WTC11 (cell line): ENCODE measurements around the gene FABP3. TPM values are rescaled to one million over a fixed set of nuclear protein-coding genes. Genes with fewer than 3 reads are reported as not detected.

Experiments
- ATAC-seq: fragments of 200-7000 bp; cut with Tn5 transposase; 2 replicates; pipeline ENCODE4 v1.10.0; 2021; ENCODE audit warnings: mild to moderate bottlenecking, moderate library complexity
- CTCF ChIA-PET: fragments of 300-600 bp; sonication (Branson Sonifier 250); formaldehyde crosslinking; loops from one replicate; lab custom pipeline; 2021; ENCODE audit warnings: antibody characterized with exemption; lab: Charles Lee
- POLR2A ChIA-PET: fragments of 350-600 bp; sonication (Branson Sonifier 250); formaldehyde crosslinking; loops from one replicate; lab custom pipeline; 2021; ENCODE audit warnings: antibody characterized with exemption; lab: Charles Lee
- DNase-seq: peaks from one replicate; pipeline ENCODE4 v3.0.0; 2021; ENCODE audit warnings: low spot score
- H3K27ac Mint-ChIP-seq: 2 replicates; pipeline ENCODE4 v1.8.0; 2021; ENCODE audit warnings: mixed read lengths
- H3K27me3 Mint-ChIP-seq: 2 replicates; pipeline ENCODE4 v1.8.0; 2021; ENCODE audit warnings: low read depth, mild to moderate bottlenecking, moderate library complexity, mixed read lengths
- H3K36me3 Mint-ChIP-seq: 2 replicates; pipeline ENCODE4 v1.8.0; 2021; ENCODE audit warnings: mixed read lengths
- H3K4me1 Mint-ChIP-seq: 2 replicates; pipeline ENCODE4 v1.8.0; 2022; ENCODE audit warnings: mixed read lengths
- H3K4me3 Mint-ChIP-seq: 2 replicates; pipeline ENCODE4 v1.8.0; 2021; ENCODE audit warnings: mild to moderate bottlenecking, moderate library complexity, mixed read lengths
- H3K9me3 Mint-ChIP-seq: 2 replicates; pipeline ENCODE4 v1.8.0; 2021; ENCODE audit warnings: mixed read lengths
- FOXJ3 ChIP-seq: sonication (generic); formaldehyde crosslinking; IDR thresholded peaks from 2 replicates; pipeline ENCODE4 v1.9.0; 2021; ENCODE audit warnings: missing genetic modification reagents, mild to moderate bottlenecking, borderline replicate concordance
- FOXP1 ChIP-seq: sonication (generic); formaldehyde crosslinking; IDR thresholded peaks from 2 replicates; pipeline ENCODE4 v1.8.0; 2022; ENCODE audit warnings: missing genetic modification reagents, mild to moderate bottlenecking, moderate library complexity, borderline replicate concordance
- GABPB1 ChIP-seq: sonication (generic); formaldehyde crosslinking; IDR thresholded peaks from 2 replicates; pipeline ENCODE4 v1.8.1; 2023; ENCODE audit warnings: mild to moderate bottlenecking, missing genetic modification reagents
- JUN ChIP-seq: sonication (generic); formaldehyde crosslinking; IDR thresholded peaks from 2 replicates; pipeline ENCODE4 v1.8.0; 2023; ENCODE audit warnings: mild to moderate bottlenecking, missing genetic modification reagents
- PRRX2 ChIP-seq: fragments of 250-450 bp; sonication (Bioruptor Pico); IDR thresholded peaks from 2 replicates; pipeline ENCODE4 v1.8.0; 2021; ENCODE audit warnings: mild to moderate bottlenecking
- ZNF121 ChIP-seq: sonication (generic); formaldehyde crosslinking; IDR thresholded peaks from 2 replicates; pipeline ENCODE4 v1.8.0; 2023; ENCODE audit warnings: missing genetic modification reagents
- total RNA-seq: library from RNA; stranded (reverse); gene quantifications from 3 replicates; pipeline ENCODE4 v1.2.3, GENCODE V29; 2021
- TF ChIP-seq, protein P1 (sequence below): fragments of 250-450 bp; sonication (Bioruptor Pico); conservative IDR thresholded peaks from 2 replicates; pipeline ENCODE4 v1.9.0; 2021; ENCODE audit warnings: mild to moderate bottlenecking
- TF ChIP-seq, protein P2 (sequence below): sonication (generic); formaldehyde crosslinking; IDR thresholded peaks from 2 replicates; pipeline ENCODE4 v1.8.0; 2022; ENCODE audit warnings: mild to moderate bottlenecking, missing genetic modification reagents
- TF ChIP-seq, protein P3 (sequence below): sonication (generic); formaldehyde crosslinking; IDR thresholded peaks from 2 replicates; pipeline ENCODE4 v1.8.1; 2022; ENCODE audit warnings: mild to moderate bottlenecking, missing genetic modification reagents, moderate library complexity, borderline replicate concordance
- TF ChIP-seq, protein P4 (sequence below): sonication (generic); formaldehyde crosslinking; IDR thresholded peaks from 2 replicates; pipeline ENCODE4 v1.8.0; 2022; ENCODE audit warnings: mild to moderate bottlenecking, missing genetic modification reagents
- TF ChIP-seq, protein P5 (sequence below): sonication (generic); formaldehyde crosslinking; IDR thresholded peaks from 2 replicates; pipeline ENCODE4 v1.8.1; 2023; ENCODE audit warnings: mild to moderate bottlenecking, missing genetic modification reagents, moderate library complexity
- TF ChIP-seq, protein P6 (sequence below): fragments of 200-600 bp; IDR thresholded peaks from 2 replicates; pipeline ENCODE4 v1.8.0; 2022; ENCODE audit warnings: antibody characterized with exemption

The FABP3 gene
- total RNA-seq, 1 experiment from 2014 or later: 25.0 TPM

DNA sequence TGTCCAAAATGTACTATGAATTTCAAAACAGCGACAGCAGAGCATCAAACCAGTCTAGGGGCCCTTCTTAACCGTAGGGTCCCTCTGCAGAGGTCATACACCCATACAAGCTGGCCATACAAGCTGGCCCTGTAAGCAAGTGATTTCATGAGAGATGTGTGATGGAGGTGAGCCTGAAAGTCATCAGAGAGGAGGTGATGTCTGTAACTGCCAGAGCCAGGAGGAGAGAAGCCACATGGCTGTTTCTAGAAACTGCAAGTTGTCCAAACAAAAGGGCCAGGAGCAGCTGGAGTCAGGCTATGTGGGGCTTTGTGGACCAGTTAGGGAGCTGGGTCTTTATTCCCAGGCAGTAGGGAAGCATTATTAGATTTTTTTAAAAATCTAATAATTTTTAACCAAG lies 25.4 kb upstream of the FABP3 start (continued):
- TF ChIP-seq, protein P1, sequence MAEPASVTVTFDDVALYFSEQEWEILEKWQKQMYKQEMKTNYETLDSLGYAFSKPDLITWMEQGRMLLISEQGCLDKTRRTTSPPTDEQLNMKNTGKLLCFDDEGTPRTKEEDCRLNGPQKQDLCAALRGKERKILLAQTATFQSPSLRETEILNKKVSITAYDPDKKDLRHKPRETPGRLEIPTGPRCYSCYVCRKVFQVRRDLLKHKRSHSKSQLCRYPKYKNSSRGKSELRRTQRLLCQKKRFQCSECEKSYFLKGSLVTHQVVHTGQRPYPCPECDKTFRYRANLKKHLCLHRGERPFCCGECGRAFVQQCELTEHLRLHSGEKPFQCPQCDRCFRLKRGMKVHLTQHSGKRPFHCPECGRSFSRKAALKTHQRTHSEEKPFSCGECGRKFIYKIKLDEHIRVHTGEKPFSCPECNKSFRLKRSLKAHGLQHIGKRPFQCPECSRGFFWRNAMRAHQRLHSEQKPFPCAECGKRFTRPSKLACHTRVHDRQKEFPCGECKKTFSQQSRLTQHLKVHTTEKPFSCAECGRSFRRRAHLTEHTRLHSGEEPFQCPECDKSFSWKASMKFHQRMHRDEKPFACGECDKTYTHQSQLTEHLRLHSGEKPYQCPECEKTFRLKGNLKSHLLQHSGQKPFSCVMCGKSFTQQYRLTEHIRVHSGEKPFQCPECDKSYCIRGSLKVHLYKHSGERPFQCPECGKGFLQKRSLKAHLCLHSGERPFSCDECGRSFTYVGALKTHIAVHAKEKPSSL: no peak

DNA sequence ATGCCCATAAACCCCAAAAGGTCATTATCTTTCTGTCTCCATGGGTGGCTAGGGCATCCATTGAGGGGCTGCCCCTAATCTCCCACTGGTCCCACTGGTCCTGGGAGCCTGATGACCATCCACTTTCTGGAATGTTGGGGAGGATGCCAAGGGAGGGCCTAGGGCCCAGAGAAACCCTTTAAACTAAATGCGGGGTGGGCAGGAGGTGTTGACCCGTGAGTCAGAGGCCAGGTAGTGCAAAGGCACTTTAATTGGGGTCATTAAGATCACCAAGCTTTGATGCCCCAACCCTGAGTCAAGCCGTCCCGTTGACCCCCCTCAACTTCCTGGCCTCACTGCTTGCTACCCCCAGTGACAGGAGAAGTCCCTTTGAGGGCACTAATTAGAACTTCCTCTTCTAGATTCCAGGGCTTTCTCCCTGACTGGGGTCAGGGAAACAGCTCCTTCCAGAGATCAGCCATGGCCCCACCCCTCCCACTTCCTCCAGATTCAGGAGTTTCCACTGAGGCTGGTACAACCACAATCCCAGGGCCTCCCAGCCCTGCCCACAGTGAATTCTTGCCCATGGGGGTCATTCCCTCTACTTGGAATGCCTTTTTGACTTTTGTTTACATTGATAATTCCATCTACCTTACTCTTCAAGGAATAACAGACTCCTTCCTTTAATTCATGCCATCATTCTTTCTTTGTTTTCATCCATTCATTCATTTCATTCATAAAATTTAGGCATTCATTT lies 24.7 kb upstream of the FABP3 start:
- ATAC-seq (no peak), DNase-seq (no peak)
- Mint-ChIP-seq H3K27me3 (peaks cover 9% of the 10 kb centered on the region), H3K9me3 (no peaks in the 10 kb centered on the region), H3K4me1 (peaks cover 13% of the 10 kb centered on the region), H3K36me3 (no peaks in the 10 kb centered on the region), H3K4me3 (no peak overlapping the region), H3K27ac (no peak overlapping the region)
- ChIA-PET POLR2A (no interaction called here), CTCF (interaction anchor here (1.2 to 6.3 kb wide), 9 partner anchors 11 to 214 kb away, joined by 4 to 225 read pairs (median 8); partner anchors contain the start of genes FABP3 and SERINC2)
- no peak for TF ChIP-seq ZNF121 (CRISPR knock-in tag)
- no peak for TF ChIP-seq PRRX2 (CRISPR knock-in tag)
- TF ChIP-seq GABPB1 (CRISPR knock-in tag): no peak
- TF ChIP-seq, protein P2, sequence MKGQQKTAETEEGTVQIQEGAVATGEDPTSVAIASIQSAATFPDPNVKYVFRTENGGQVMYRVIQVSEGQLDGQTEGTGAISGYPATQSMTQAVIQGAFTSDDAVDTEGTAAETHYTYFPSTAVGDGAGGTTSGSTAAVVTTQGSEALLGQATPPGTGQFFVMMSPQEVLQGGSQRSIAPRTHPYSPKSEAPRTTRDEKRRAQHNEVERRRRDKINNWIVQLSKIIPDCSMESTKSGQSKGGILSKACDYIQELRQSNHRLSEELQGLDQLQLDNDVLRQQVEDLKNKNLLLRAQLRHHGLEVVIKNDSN (CRISPR knock-in tag): no peak
- no peak for TF ChIP-seq FOXJ3

DNA sequence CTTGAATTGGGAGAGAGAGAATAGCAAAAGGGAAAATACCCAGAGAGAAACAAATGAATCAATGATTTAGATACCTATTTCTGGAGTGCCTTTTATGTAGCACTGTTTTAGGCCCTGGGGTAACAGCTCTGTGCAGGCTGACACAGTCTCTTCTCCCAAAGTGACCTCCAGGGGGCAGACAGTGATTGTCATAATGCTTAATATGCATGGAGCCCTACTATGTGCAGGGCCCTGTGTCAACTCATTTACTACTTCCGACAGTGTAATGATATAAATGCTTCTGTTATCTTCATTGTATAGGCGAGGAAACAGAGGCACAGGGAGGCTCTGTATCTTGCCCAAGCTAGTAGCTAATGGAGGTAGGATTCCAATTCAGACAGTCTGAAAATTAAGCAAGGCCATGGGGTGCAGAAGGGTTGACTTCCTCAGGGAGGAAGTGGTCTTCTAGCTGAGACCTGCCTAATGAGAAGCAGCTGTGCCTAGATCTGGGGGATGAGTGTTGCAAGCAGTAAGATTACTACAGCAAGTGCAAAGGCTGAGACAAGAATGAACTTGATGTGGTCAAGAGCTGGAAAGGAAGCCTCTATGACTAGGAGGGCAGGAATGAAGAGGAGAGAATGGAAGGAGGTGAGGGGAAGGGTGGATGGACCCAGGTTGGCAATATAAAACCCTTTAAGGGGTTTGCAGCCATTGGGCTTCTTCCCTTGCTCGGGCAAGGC lies 23.9 kb upstream of the FABP3 start:
- POLR2A ChIA-PET: no interaction called here
- Mint-ChIP-seq H3K4me3 (no peak overlapping the region), H3K4me1 (peaks cover 13% of the 10 kb centered on the region), H3K9me3 (no peaks in the 10 kb centered on the region), H3K36me3 (no peaks in the 10 kb centered on the region), H3K27me3 (peaks cover 9% of the 10 kb centered on the region), H3K27ac (no peak overlapping the region)
- peak; percentile 14; the same call in 1 of the 2 replicates for ATAC-seq
- DNase-seq: peak; percentile 58
- CTCF ChIA-PET: interaction anchor here (0.6 to 6.3 kb wide), 13 partner anchors 10 to 215 kb away, joined by 3 to 225 read pairs (median 6); partner anchors contain the start of genes FABP3 and SERINC2
- TF ChIP-seq, protein P3, sequence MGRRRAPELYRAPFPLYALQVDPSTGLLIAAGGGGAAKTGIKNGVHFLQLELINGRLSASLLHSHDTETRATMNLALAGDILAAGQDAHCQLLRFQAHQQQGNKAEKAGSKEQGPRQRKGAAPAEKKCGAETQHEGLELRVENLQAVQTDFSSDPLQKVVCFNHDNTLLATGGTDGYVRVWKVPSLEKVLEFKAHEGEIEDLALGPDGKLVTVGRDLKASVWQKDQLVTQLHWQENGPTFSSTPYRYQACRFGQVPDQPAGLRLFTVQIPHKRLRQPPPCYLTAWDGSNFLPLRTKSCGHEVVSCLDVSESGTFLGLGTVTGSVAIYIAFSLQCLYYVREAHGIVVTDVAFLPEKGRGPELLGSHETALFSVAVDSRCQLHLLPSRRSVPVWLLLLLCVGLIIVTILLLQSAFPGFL (CRISPR knock-in tag): no peak
- TF ChIP-seq FOXP1: no peak
- TF ChIP-seq, protein P4, sequence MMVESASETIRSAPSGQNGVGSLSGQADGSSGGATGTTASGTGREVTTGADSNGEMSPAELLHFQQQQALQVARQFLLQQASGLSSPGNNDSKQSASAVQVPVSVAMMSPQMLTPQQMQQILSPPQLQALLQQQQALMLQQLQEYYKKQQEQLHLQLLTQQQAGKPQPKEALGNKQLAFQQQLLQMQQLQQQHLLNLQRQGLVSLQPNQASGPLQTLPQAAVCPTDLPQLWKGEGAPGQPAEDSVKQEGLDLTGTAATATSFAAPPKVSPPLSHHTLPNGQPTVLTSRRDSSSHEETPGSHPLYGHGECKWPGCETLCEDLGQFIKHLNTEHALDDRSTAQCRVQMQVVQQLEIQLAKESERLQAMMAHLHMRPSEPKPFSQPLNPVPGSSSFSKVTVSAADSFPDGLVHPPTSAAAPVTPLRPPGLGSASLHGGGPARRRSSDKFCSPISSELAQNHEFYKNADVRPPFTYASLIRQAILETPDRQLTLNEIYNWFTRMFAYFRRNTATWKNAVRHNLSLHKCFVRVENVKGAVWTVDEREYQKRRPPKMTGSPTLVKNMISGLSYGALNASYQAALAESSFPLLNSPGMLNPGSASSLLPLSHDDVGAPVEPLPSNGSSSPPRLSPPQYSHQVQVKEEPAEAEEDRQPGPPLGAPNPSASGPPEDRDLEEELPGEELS (CRISPR knock-in tag): no peak
- TF ChIP-seq, protein P5, sequence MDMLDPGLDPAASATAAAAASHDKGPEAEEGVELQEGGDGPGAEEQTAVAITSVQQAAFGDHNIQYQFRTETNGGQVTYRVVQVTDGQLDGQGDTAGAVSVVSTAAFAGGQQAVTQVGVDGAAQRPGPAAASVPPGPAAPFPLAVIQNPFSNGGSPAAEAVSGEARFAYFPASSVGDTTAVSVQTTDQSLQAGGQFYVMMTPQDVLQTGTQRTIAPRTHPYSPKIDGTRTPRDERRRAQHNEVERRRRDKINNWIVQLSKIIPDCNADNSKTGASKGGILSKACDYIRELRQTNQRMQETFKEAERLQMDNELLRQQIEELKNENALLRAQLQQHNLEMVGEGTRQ (CRISPR knock-in tag): no peak
- TF ChIP-seq, protein P6, sequence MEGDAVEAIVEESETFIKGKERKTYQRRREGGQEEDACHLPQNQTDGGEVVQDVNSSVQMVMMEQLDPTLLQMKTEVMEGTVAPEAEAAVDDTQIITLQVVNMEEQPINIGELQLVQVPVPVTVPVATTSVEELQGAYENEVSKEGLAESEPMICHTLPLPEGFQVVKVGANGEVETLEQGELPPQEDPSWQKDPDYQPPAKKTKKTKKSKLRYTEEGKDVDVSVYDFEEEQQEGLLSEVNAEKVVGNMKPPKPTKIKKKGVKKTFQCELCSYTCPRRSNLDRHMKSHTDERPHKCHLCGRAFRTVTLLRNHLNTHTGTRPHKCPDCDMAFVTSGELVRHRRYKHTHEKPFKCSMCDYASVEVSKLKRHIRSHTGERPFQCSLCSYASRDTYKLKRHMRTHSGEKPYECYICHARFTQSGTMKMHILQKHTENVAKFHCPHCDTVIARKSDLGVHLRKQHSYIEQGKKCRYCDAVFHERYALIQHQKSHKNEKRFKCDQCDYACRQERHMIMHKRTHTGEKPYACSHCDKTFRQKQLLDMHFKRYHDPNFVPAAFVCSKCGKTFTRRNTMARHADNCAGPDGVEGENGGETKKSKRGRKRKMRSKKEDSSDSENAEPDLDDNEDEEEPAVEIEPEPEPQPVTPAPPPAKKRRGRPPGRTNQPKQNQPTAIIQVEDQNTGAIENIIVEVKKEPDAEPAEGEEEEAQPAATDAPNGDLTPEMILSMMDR: peak; percentile 37; the same call in 1 of the 2 replicates
- no peak for TF ChIP-seq JUN (CRISPR knock-in tag)
